ENCODE results near the gene GOLGA6A.

Gene GOLGA6A

GRCh38 chr15:74036271-74037170 lies 45.8 kb downstream of the GOLGA6A start:
- DNase-seq (ENCODE audit: low spot score): peak; percentile 21

- no peak for DNase-seq (ENCODE audit: low spot score)
Measured at GRCh38 chr15:74035121-74036017, 47.0 kb downstream of the GOLGA6A start.

GRCh38 chr15:74034206-74034755 lies 48.1 kb downstream of the GOLGA6A start:
- DNase-seq (ENCODE audit: low spot score): no peak

- no peak for DNase-seq (ENCODE audit: low spot score)
Measured at GRCh38 chr15:74032606-74033561, 49.5 kb downstream of the GOLGA6A start.

- no peak for DNase-seq (ENCODE audit: low spot score)
Measured at GRCh38 chr15:74032046-74032445, 50.3 kb downstream of the GOLGA6A start.

GRCh38 chr15:74028646-74029045 lies 53.7 kb downstream of the GOLGA6A start:
- DNase-seq (ENCODE audit: low spot score): no peak

GRCh38 chr15:74027688-74028087 lies 54.7 kb downstream of the GOLGA6A start:
- DNase-seq (ENCODE audit: low spot score): no peak

GRCh38 chr15:74025436-74025835 lies 56.9 kb downstream of the GOLGA6A start:
- DNase-seq (ENCODE audit: low spot score): no peak

- DNase-seq (ENCODE audit: low spot score): no peak
Measured at GRCh38 chr15:74024687-74025086, 57.7 kb downstream of the GOLGA6A start.

GRCh38 chr15:74022706-74023470 lies 59.5 kb downstream of the GOLGA6A start:
- no peak for DNase-seq (ENCODE audit: low spot score)
